ENCODE data around the gene NT5M.
"Not testable (repeated sequence)": the region's sequence is repeated elsewhere in the genome, so short reads cannot be mapped to it uniquely, and the experiment has no call there.

Gene NT5M

GRCh38 chr17:17377071-17377967 is 74.1 kb downstream of the NT5M start:
- DNase-seq (ENCODE audit: low spot score), result no peak

- DNase-seq (ENCODE audit: low spot score), result no peak
Measured at GRCh38 chr17:17379197-17379991, 76.2 kb downstream of the NT5M start.

GRCh38 chr17:17380145-17380925 is 77.2 kb downstream of the NT5M start:
- no peak for DNase-seq (ENCODE audit: low spot score)

GRCh38 chr17:17381446-17382064 is 78.4 kb downstream of the NT5M start:
- DNase-seq (ENCODE audit: low spot score), result no peak

- no peak for DNase-seq (ENCODE audit: low spot score)
Measured at GRCh38 chr17:17382065-17382459, 78.9 kb downstream of the NT5M start.

- DNase-seq (ENCODE audit: low spot score), result no peak
Measured at GRCh38 chr17:17382971-17383370, 79.8 kb downstream of the NT5M start.

GRCh38 chr17:17383431-17384290 is 80.5 kb downstream of the NT5M start:
- not testable (repeated sequence) for DNase-seq (ENCODE audit: low spot score)

- no peak for DNase-seq (ENCODE audit: low spot score)
Measured at GRCh38 chr17:17384291-17384615, 81.1 kb downstream of the NT5M start.

GRCh38 chr17:17384961-17385360 is 81.8 kb downstream of the NT5M start:
- no peak for DNase-seq (ENCODE audit: low spot score)

- DNase-seq (ENCODE audit: low spot score), result no peak
Measured at GRCh38 chr17:17385491-17385890, 82.3 kb downstream of the NT5M start.

GRCh38 chr17:17386094-17386800 is 83.1 kb downstream of the NT5M start:
- no peak for DNase-seq (ENCODE audit: low spot score)

GRCh38 chr17:17387017-17387497 is 83.9 kb downstream of the NT5M start:
- no peak for DNase-seq (ENCODE audit: low spot score)

GRCh38 chr17:17387498-17388362 is 84.6 kb downstream of the NT5M start:
- DNase-seq (ENCODE audit: low spot score), result no peak

- no peak for DNase-seq (ENCODE audit: low spot score)
Measured at GRCh38 chr17:17388657-17389496, 85.7 kb downstream of the NT5M start.

- no peak for DNase-seq (ENCODE audit: low spot score)
Measured at GRCh38 chr17:17391668-17392370, 88.6 kb downstream of the NT5M start.

- DNase-seq (ENCODE audit: low spot score), result no peak
Measured at GRCh38 chr17:17393976-17394375, 90.8 kb downstream of the NT5M start.

- DNase-seq (ENCODE audit: low spot score), result no peak
Measured at GRCh38 chr17:17394494-17394893, 91.3 kb downstream of the NT5M start.

Measured in hepatic stellate cell (primary cell).